HepG2 (cell line): ENCODE results near the gene SPRY1. TPM values are rescaled to one million over a fixed set of nuclear protein-coding genes. Genes with fewer than 3 reads are reported as not detected.

Experiments used
- BRD4 ChIP-seq: sonication (generic); formaldehyde crosslinking; IDR thresholded peaks from 2 replicates; pipeline ENCODE4 v1.4.0; 2020; ENCODE audit warnings: missing genetic modification reagents
- CHCHD3 ChIP-seq: sonication (generic); formaldehyde crosslinking; IDR thresholded peaks from 2 replicates; pipeline ENCODE4 v1.8.0; 2022; ENCODE audit warnings: mild to moderate bottlenecking, missing genetic modification reagents, moderate library complexity
- CREBL2 ChIP-seq: sonication (generic); formaldehyde crosslinking; IDR thresholded peaks from 2 replicates; pipeline ENCODE4 v1.8.1; 2023; ENCODE audit warnings: missing genetic modification reagents, mild to moderate bottlenecking, borderline replicate concordance
- ETV6 ChIP-seq: sonication (generic); formaldehyde crosslinking; conservative IDR thresholded peaks from 2 replicates; pipeline ENCODE4 v1.4.0; 2020; ENCODE audit warnings: missing genetic modification reagents
- FOXP4 ChIP-seq: sonication (generic); formaldehyde crosslinking; IDR thresholded peaks from 2 replicates; pipeline ENCODE4 v1.4.0; 2020; ENCODE audit warnings: missing genetic modification reagents
- MXI1 ChIP-seq: IDR thresholded peaks from 3 replicates; pipeline ENCODE4 v1.6.1; 2012; ENCODE audit warnings: low read depth, low read length, inconsistent platforms, borderline replicate concordance
- NFE2 ChIP-seq: sonication (generic); formaldehyde crosslinking; IDR thresholded peaks from 2 replicates; pipeline ENCODE4 v1.4.0; 2020; ENCODE audit warnings: missing genetic modification reagents
- PITX1 ChIP-seq: sonication (generic); formaldehyde crosslinking; IDR thresholded peaks from 2 replicates; pipeline ENCODE4 v1.5.1; 2020; ENCODE audit warnings: mild to moderate bottlenecking, missing genetic modification reagents
- RXRB ChIP-seq: IDR thresholded peaks from 2 replicates; pipeline ENCODE4 v1.6.1; 2016; ENCODE audit warnings: borderline replicate concordance, missing genetic modification reagents, missing compliant biosample characterization
- SPEN ChIP-seq: sonication (generic); formaldehyde crosslinking; IDR thresholded peaks from 2 replicates; pipeline ENCODE4 v1.5.1; 2020; ENCODE audit warnings: low read depth, mild to moderate bottlenecking, missing genetic modification reagents
- TOE1 ChIP-seq: sonication (generic); formaldehyde crosslinking; IDR thresholded peaks from 2 replicates; pipeline ENCODE4 v1.4.0; 2020; ENCODE audit warnings: mild to moderate bottlenecking, missing genetic modification reagents
- ZEB1 ChIP-seq: IDR thresholded peaks from 2 replicates; pipeline ENCODE4 v1.6.1; 2012; ENCODE audit warnings: mild to moderate bottlenecking, low read depth, inconsistent platforms; ENCODE audit not compliant: insufficient replicate concordance
- ZFY ChIP-seq: sonication (generic); formaldehyde crosslinking; IDR thresholded peaks from 2 replicates; pipeline ENCODE4 v1.4.0; 2020; ENCODE audit warnings: missing genetic modification reagents
- ZMYM3 ChIP-seq: sonication (generic); formaldehyde crosslinking; IDR thresholded peaks from 2 replicates; pipeline ENCODE4 v1.5.1; 2020; ENCODE audit warnings: mild to moderate bottlenecking, missing genetic modification reagents
- ZNF263 ChIP-seq: sonication (generic); formaldehyde crosslinking; IDR thresholded peaks from 2 replicates; pipeline ENCODE4 v1.4.0; 2020; ENCODE audit warnings: missing genetic modification reagents
- ZNF30 ChIP-seq: sonication (generic); formaldehyde crosslinking; IDR thresholded peaks from 2 replicates; pipeline ENCODE4 v1.5.0; 2020; ENCODE audit warnings: mild to moderate bottlenecking, missing genetic modification reagents
- ZNF430 ChIP-seq: sonication (generic); formaldehyde crosslinking; IDR thresholded peaks from 2 replicates; pipeline ENCODE4 v1.9.0; 2021; ENCODE audit warnings: mild to moderate bottlenecking, missing genetic modification reagents
- ZNF687 ChIP-seq: sonication (generic); formaldehyde crosslinking; IDR thresholded peaks from 2 replicates; pipeline ENCODE4 v1.5.1; 2020; ENCODE audit warnings: mild to moderate bottlenecking, missing genetic modification reagents, moderate library complexity
- ZNF800 ChIP-seq: sonication (generic); formaldehyde crosslinking; IDR thresholded peaks from 2 replicates; pipeline ENCODE4 v1.4.0; 2020; ENCODE audit warnings: missing genetic modification reagents
- ZSCAN30 ChIP-seq: sonication (generic); formaldehyde crosslinking; IDR thresholded peaks from 2 replicates; pipeline ENCODE4 v1.5.0; 2020; ENCODE audit warnings: mild to moderate bottlenecking, missing genetic modification reagents
- polyA plus RNA-seq, 8 experiments: library from polyadenylated mRNA; depleted of rRNA in 3 of 8; stranded (reverse) in 7 of 8; unstranded in 1 of 8; fragments of >200 nt; fragmentation: Illumina TruSeq in 4 of 8; extraction: Trizol in 4 of 8; gene quantifications; 2 replicates each; pipeline versions ENCODE4 v1.2.1 to v1.2.3, GENCODE V29; 2011 to 2016; ENCODE audit warnings: low read depth in 4 of 8, missing spikeins in 1 of 8, mixed read lengths in 1 of 8; ENCODE audit not compliant: insufficient read depth in 1 of 8
- total RNA-seq, 5 experiments: library from RNA; depleted of rRNA; stranded (reverse); fragments of >200 nt; fragmentation: Illumina TruSeq; extraction: Trizol; gene quantifications; 2 replicates each; pipeline ENCODE4 v1.2.3, GENCODE V29; 2016; ENCODE audit warnings: low read depth in 1 of 5

SPRY1 gene
- total and polyA plus RNA-seq, 2 of the 13 experiments (the other 11 are each of a cell fraction or from before 2014, with no cell fraction given), result 24.7 to 33.4 TPM

- TF ChIP-seq ZSCAN30 (CRISPR knock-in tag) (no peak), TOE1 (CRISPR knock-in tag) (no peak; the same call in 1 of the 2 replicates), BRD4 (CRISPR knock-in tag) (peak; percentile 47; the same call in 1 of the 2 replicates), ZEB1 (peak; percentile 41), PITX1 (CRISPR knock-in tag) (peak; percentile 73), ZNF687 (CRISPR knock-in tag) (peak; percentile 58; the same call in 1 of the 2 replicates), ETV6 (0 out of 2 replicates have a peak, but pooled peaks have one; percentile 13), NFE2 (CRISPR knock-in tag) (no peak), ZNF800 (CRISPR knock-in tag) (0 out of 2 replicates have a peak, but pooled peaks have one; percentile 25), FOXP4 (peak; percentile 26; the same call in 1 of the 2 replicates), CHCHD3 (CRISPR knock-in tag) (no peak), MXI1 (peak; percentile 13; the same call in 1 of the 3 replicates), ZNF430 (CRISPR knock-in tag) (peak; percentile 91), CREBL2 (CRISPR knock-in tag) (no peak), ZNF30 (CRISPR knock-in tag) (no peak), ZMYM3 (0 out of 2 replicates have a peak, but pooled peaks have one; percentile 40), ZFY (CRISPR knock-in tag) (peak; percentile 35; the same call in 1 of the 2 replicates), ZNF263 (CRISPR knock-in tag) (0 out of 2 replicates have a peak, but pooled peaks have one; percentile 38), SPEN (CRISPR knock-in tag) (0 out of 2 replicates have a peak, but pooled peaks have one; percentile 14), RXRB (CRISPR knock-in tag) (0 out of 2 replicates have a peak, but pooled peaks have one; percentile 19)
These were observed 2.4 kb downstream of the SPRY1 start (continued) for GRCh38 chr4:123398853-123399626.
